GM21737 (cell line): Measurements from ENCODE around the gene COG7.
A peak's percentile ranks its signal among the peaks of the same experiment; 100 is the strongest.
"Not testable (repeated sequence)": the region's sequence is repeated elsewhere in the genome, so short reads cannot be mapped to it uniquely, and the experiment has no call there.

Experiments
- ATAC-seq: cut with Tn5 transposase; IDR thresholded peaks from one replicate; pipeline ENCODE4 v1.9.1; 2021; ENCODE audit warnings: mild to moderate bottlenecking, moderate library complexity; ENCODE audit not compliant: unreplicated experiment

The COG7 gene

GRCh38 chr16:23452572-23453337 is at the start of gene COG7:
TSS of gene COG7 (minus strand) at chr16:23453189. CDS start at chr16:23452994, 195 bp downstream.
- ATAC-seq, result peak; percentile 71

GRCh38 chr16:23502466-23502865 is 49.5 kb upstream of the COG7 start:
- ATAC-seq, result no peak

- no peak for ATAC-seq
Observed at GRCh38 chr16:23501291-23501690, 48.3 kb upstream of the COG7 start.

- no peak for ATAC-seq
Observed at GRCh38 chr16:23500862-23501225, 47.9 kb upstream of the COG7 start.

- ATAC-seq, result no peak
Observed at GRCh38 chr16:23500212-23500861, 47.3 kb upstream of the COG7 start.

GRCh38 chr16:23499801-23500200 is 46.8 kb upstream of the COG7 start:
- ATAC-seq, result no peak

GRCh38 chr16:23498863-23499262 is 45.9 kb upstream of the COG7 start:
- ATAC-seq, result no peak

- no peak for ATAC-seq
Observed at GRCh38 chr16:23497543-23497868, 44.5 kb upstream of the COG7 start.

GRCh38 chr16:23496821-23497542 is 44.0 kb upstream of the COG7 start:
- no peak for ATAC-seq

- ATAC-seq, result no peak
Observed at GRCh38 chr16:23495671-23496070, 42.7 kb upstream of the COG7 start.

- ATAC-seq, result no peak
Observed at GRCh38 chr16:23494188-23494587, 41.2 kb upstream of the COG7 start.

GRCh38 chr16:23491490-23492391 is 38.8 kb upstream of the COG7 start:
- no peak for ATAC-seq

GRCh38 chr16:23486480-23486879 is 33.5 kb upstream of the COG7 start:
- ATAC-seq, result no peak

- no peak for ATAC-seq
Observed at GRCh38 chr16:23485841-23486240, 32.9 kb upstream of the COG7 start.

- ATAC-seq, result no peak
Observed at GRCh38 chr16:23485257-23485614, 32.2 kb upstream of the COG7 start.

- no peak for ATAC-seq
Observed at GRCh38 chr16:23484510-23485256, 31.7 kb upstream of the COG7 start.

- ATAC-seq, result not testable (repeated sequence)
Observed at GRCh38 chr16:23483492-23483891, 30.5 kb upstream of the COG7 start.

- no peak for ATAC-seq
Observed at GRCh38 chr16:23482778-23483177, 29.8 kb upstream of the COG7 start.

GRCh38 chr16:23480257-23480656 is 27.3 kb upstream of the COG7 start:
- ATAC-seq, result no peak

- ATAC-seq, result no peak
Observed at GRCh38 chr16:23479138-23479537, 26.1 kb upstream of the COG7 start.
